Right lobe of liver (tissue), 4 donors: ENCODE data around the gene KLF2.

ENCODE experiments used
- POLR2A ChIP-seq: fragments of 450-650 bp; IDR thresholded peaks from one replicate; pipeline ENCODE4 v1.6.1; 2017; ENCODE audit warnings: antibody characterized with exemption, mild to moderate bottlenecking
- TF ChIP-seq, protein P1 (sequence below), 4 donors: fragments of 200-600 bp in 3 of 4; fragments of 450-650 bp in 1 of 4; IDR thresholded peaks; one replicate each; pipeline versions ENCODE4 v1.5.1 to v1.8.0; 2016 to 2022; ENCODE audit warnings: antibody characterized with exemption in 4 of 4, mild to moderate bottlenecking in 2 of 4
- donor health status: DM: no; HTN: no; CAD: no.
- donor health status: DM: no; HTN: no; CAD: no.
- donor health status: DM: no; HTN: yes; CAD: no.

GRCh38 chr19:16283210-16284061 is 41.2 kb upstream of the KLF2 start:
- TF ChIP-seq, protein P1, sequence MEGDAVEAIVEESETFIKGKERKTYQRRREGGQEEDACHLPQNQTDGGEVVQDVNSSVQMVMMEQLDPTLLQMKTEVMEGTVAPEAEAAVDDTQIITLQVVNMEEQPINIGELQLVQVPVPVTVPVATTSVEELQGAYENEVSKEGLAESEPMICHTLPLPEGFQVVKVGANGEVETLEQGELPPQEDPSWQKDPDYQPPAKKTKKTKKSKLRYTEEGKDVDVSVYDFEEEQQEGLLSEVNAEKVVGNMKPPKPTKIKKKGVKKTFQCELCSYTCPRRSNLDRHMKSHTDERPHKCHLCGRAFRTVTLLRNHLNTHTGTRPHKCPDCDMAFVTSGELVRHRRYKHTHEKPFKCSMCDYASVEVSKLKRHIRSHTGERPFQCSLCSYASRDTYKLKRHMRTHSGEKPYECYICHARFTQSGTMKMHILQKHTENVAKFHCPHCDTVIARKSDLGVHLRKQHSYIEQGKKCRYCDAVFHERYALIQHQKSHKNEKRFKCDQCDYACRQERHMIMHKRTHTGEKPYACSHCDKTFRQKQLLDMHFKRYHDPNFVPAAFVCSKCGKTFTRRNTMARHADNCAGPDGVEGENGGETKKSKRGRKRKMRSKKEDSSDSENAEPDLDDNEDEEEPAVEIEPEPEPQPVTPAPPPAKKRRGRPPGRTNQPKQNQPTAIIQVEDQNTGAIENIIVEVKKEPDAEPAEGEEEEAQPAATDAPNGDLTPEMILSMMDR (IDR thresholded peaks at IDR 0.05): no peak
- peak; percentile 71 for TF ChIP-seq POLR2A
